Colonic mucosa (tissue), 4 donors: ENCODE results near the gene TIMP3. TPM values are rescaled to one million over a fixed set of nuclear protein-coding genes. Genes with fewer than 3 reads are reported as not detected.

Source experiments
- DNase-seq: peaks from one replicate; pipeline ENCODE4 v3.0.0-alpha.2; 2020
- H3K27ac ChIP-seq: fragments of 200-600 bp; one replicate; pipeline ENCODE4 v1.8.0; 2021
- H3K27me3 ChIP-seq: fragments of 200-600 bp; one replicate; pipeline ENCODE4 v1.8.0; 2021
- H3K36me3 ChIP-seq: fragments of 200-600 bp; one replicate; pipeline ENCODE4 v1.8.0; 2021
- H3K4me1 ChIP-seq: fragments of 200-600 bp; one replicate; pipeline ENCODE4 v1.8.0; 2021; ENCODE audit warnings: mild to moderate bottlenecking
- H3K4me3 ChIP-seq: fragments of 200-600 bp; one replicate; pipeline ENCODE4 v1.8.0; 2021
- H3K9ac ChIP-seq, 2 donors: one replicate each; pipeline ENCODE4 v1.7.0; 2013; ENCODE audit warnings: control low read depth in 2 of 2, low read depth in 2 of 2, low read length in 2 of 2
- H3K9me3 ChIP-seq: fragments of 200-600 bp; one replicate; pipeline ENCODE4 v1.8.0; 2021
- CTCF ChIP-seq: fragments of 200-600 bp; IDR thresholded peaks from one replicate; pipeline ENCODE4 v1.8.0; 2022; ENCODE audit warnings: antibody characterized with exemption, mild to moderate bottlenecking
- intact Hi-C: fragments of 100-400 bp; cut with DNase I; formaldehyde crosslinking; loops from one replicate; pipeline ENCODE4 v1.14.1; 2022
- total RNA-seq, 2 donors: library from RNA; stranded (reverse); fragmentation: NEBNext Ultra II Directional in 1 of 2; extraction: Animal tissue kit (Norgen Biotek cat#: 25700) in 1 of 2; gene quantifications; one replicate each; pipeline ENCODE4 v1.2.1, GENCODE V29; 2021
- donor health status: healthy.
- donor health status: DM: no; HTN: no; CAD: no.
- donor health status: DM: no; HTN: no; CAD: no.

Gene TIMP3
- total RNA-seq, 2 donors from 2014 or later: 13.3 to 33.6 TPM

- no peaks in the 10 kb centered on the region for H3K36me3 ChIP-seq
- no peaks in the 10 kb centered on the region for H3K9me3 ChIP-seq
- no peaks in the 10 kb centered on the region for H3K4me1 ChIP-seq
- no peak overlapping the region for H3K27ac ChIP-seq
- no peak overlapping the region for H3K9ac ChIP-seq
- no peak overlapping the region for H3K4me3 ChIP-seq
- no peaks in the 10 kb centered on the region for H3K27me3 ChIP-seq
- intact Hi-C loops: no loop called here
- no peak for DNase-seq
- TF ChIP-seq CTCF: no peak
Observed at GRCh38 chr22:32780726-32781310, 20.7 kb upstream of the TIMP3 start.

- no peak for TF ChIP-seq CTCF
- intact Hi-C loops: no loop called here
- H3K27me3 ChIP-seq: no peaks in the 10 kb centered on the region
- H3K27ac ChIP-seq: no peak overlapping the region
- no peak overlapping the region for H3K4me3 ChIP-seq
- no peaks in the 10 kb centered on the region for H3K9me3 ChIP-seq
- no peaks in the 10 kb centered on the region for H3K4me1 ChIP-seq
- H3K9ac ChIP-seq: no peak overlapping the region
- no peak for DNase-seq
- no peaks in the 10 kb centered on the region for H3K36me3 ChIP-seq
Observed at GRCh38 chr22:32781695-32782094, 19.8 kb upstream of the TIMP3 start.

GRCh38 chr22:32785321-32786026, 16.0 kb upstream of the TIMP3 start:
- TF ChIP-seq CTCF: no peak
- H3K4me3 ChIP-seq: no peak overlapping the region
- no peaks in the 10 kb centered on the region for H3K36me3 ChIP-seq
- H3K9me3 ChIP-seq: no peaks in the 10 kb centered on the region
- intact Hi-C loops: no loop called here
- no peak for DNase-seq
- H3K9ac ChIP-seq: no peak overlapping the region
- H3K27me3 ChIP-seq: no peaks in the 10 kb centered on the region
- no peaks in the 10 kb centered on the region for H3K4me1 ChIP-seq
- H3K27ac ChIP-seq: no peak overlapping the region

- H3K27ac ChIP-seq: no peak overlapping the region
- TF ChIP-seq CTCF: no peak
- intact Hi-C loops: no loop called here
- H3K27me3 ChIP-seq: no peaks in the 10 kb centered on the region
- H3K9me3 ChIP-seq: no peaks in the 10 kb centered on the region
- no peaks in the 10 kb centered on the region for H3K4me1 ChIP-seq
- no peak overlapping the region for H3K4me3 ChIP-seq
- no peak for DNase-seq
- no peaks in the 10 kb centered on the region for H3K36me3 ChIP-seq
- no peak overlapping the region for H3K9ac ChIP-seq
Observed at GRCh38 chr22:32786027-32786418, 15.5 kb upstream of the TIMP3 start.

GRCh38 chr22:32788904-32789624, 12.4 kb upstream of the TIMP3 start:
- Histone ChIP-seq H3K9me3 (no peaks in the 10 kb centered on the region), H3K9ac (no peak overlapping the region), H3K36me3 (no peaks in the 10 kb centered on the region), H3K27me3 (no peaks in the 10 kb centered on the region), H3K4me1 (no peaks in the 10 kb centered on the region), H3K27ac (no peak overlapping the region), H3K4me3 (no peak overlapping the region)
- DNase-seq: no peak
- intact Hi-C loops: no loop called here
- no peak for TF ChIP-seq CTCF
